NCI-H526 (cell line): ENCODE measurements around the gene ICE2.

ENCODE experiments used
- DNase-seq, 2 experiments: peaks; one replicate each; lab custom pipeline; 2025; lab: John Stamatoyannopoulos, UW

The ICE2 gene

GRCh38 chr15:60390231-60390630, 88.7 kb downstream of the ICE2 start:
- no peak for DNase-seq

DNA sequence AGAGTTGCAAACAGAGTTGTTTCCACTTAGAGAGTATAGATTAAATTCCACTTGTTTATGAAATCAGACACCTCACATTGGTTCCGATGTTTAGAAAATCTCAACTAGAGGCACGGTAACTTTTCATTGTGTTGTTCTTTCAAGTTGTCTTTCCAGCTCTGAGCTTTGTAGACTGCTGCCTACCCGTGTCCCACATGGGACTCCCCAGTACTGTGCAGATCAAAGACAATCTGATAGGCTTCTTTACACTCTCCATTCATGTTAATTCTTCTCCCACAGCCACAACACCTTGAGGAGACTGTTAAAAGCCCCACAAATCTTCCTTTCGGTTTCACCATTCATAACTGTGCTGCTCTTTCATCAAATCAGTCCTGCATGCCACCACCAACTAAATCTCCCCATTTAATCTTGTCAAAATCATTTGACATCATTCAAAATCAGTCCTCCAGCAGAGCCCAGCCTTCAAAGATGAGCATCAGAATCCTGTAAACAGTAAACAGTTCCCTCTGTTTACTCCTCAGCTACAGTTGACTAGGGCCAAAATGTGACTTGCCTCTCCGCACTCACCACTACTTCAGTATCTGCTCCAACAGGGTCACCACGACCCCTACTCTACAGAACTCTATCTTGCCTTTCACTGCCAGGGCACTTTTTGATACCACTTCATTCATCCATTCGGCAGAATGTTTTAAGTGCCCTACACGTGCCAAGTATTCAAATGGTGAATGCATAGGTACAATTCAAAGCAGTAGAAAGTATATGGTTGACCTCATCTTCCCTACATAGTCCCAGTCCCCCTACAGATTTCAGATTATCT, 89.5 kb downstream of the ICE2 start:
- DNase-seq: no peak

GRCh38 chr15:60387321-60387720, 91.6 kb downstream of the ICE2 start:
- no peak for DNase-seq

DNA sequence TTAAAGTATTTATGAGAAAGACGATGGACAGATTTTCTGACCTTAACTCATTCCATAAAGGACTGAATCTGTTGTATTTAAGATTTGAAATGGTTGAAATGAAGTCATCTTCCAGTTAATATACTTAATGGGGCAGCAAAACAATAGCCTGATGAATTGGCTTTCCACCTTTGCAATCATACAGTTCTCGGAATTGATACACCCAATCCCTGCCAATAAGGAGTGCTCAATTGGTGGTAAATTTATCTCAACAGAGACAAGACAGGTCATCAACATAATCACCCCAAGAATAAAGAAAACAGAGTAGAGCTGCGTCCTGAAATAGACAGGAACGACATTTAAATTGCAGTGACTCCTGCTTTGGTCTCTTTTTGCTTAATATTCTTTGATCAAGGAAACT, 92.3 kb downstream of the ICE2 start:
- no peak for DNase-seq

- DNase-seq: peak in 1 of 2 experiments; percentile 20
These were observed 93.1 kb downstream of the ICE2 start for GRCh38 chr15:60385620-60386552.

- DNase-seq: no peak
These were observed 94.3 kb downstream of the ICE2 start for GRCh38 chr15:60384526-60385126.

DNA sequence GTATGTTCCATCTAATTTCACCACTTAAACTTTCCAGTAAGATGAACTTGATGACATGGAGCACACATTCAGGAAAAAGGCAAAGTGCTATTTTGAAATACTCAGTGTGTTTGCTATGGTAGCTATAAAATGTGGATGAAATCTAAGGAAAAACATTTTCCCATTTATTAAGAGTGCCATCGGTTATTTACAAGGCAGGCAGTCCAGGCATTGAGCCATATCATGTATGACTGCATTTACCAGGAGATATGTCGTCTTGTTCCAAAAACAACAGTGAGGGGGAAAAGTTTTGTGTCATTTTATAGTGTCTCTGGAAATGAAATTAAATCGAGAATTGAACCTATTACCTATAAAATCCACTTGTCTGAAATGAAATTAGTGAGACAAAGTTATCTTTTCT, 94.9 kb downstream of the ICE2 start:
- no peak for DNase-seq

GRCh38 chr15:60382773-60383674, 95.9 kb downstream of the ICE2 start:
- DNase-seq: no peak

GRCh38 chr15:60381148-60381788, 97.7 kb downstream of the ICE2 start:
- DNase-seq: no peak

DNA sequence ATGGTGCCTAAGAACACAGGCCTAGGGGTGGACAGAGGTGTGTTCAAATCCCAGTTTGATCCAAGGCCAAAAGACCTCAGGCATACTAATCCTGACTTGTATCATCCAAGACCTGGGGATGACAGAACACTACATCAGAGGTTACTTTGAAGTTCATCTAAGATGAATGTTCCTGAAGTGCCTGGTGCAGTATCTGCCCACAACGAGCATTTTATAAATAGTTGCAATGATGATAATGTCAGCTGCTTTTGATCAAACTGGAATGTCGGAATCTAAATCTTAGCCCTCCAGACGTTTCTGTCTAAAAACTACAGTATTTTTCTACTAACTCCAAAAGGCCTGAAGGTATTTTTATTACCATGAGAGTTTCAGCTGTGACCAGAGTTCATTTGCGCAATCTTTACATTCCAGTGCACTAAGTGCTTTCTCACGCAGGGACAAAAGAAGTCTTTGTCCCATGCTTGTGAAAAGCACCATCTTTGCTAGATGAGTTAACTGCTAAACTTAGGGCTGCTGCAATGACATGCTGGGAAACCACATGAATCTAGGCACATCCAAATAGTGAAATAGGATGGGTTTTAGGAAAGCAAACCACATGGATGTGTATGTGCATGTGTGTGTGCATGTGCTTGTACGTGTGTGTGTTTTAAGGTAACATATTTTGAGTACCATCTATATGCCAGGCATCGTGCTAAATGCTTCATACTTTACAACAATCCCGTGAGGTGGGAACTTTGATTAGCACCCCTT, 99.2 kb downstream of the ICE2 start:
- DNase-seq: no peak

DNA sequence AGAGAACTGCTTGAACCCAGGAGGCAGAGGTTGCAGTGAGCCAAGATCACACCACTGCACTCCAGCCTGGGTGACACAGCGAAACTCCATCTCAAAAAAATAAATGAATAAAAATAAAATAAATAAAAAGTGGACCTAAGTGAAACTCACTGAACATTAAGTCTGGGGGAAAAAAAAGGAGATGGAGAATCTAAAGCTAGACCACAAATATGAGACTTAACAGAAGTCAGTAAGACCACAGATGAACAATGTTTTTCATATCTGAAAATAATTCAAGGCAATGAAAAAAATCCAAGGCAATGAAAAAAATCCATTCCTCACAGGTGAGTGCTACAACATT, 99.8 kb downstream of the ICE2 start:
- DNase-seq: no peak

- DNase-seq: no peak
These were observed 102.3 kb downstream of the ICE2 start for GRCh38 chr15:60376677-60377095.

DNA sequence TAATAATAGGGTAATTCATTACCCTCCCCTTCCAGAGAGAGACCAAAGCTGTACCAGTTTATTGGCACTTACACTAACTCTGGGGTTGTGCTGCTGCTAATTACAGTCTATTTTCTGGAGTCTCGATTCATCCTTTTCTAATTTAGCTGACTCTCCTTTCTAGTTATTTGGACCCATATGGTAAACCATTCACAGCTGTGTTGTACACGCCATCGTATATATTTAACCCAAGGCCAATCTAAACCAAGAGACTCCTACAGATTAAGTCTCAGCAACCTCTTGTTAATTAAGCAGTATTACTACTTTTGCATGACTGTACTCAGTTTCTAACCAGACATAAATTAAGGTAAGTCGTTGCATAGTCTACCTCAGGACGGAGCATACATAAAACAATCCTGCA, 103.6 kb downstream of the ICE2 start:
- no peak for DNase-seq

DNA sequence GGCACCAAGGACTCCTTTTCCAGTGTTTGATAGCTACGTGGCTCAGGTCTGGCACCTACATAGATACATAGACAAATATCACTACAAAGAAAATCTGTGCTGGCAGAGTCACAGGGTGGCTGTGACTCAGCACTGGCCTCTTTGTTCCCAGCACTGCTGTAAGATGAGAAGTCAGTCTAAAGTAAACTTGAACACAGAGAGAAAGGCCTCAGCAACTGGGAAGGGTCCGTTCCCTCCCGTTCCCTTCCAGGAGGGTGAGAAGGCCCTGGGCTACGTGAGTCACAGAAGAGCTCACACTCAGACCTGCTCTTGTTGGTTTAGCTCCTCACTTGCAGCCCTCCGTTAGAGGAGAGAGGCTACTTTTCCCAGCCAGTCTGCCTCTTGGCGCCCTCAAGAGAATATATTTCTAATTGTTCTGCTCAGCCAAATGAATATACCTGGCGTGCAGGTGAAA, 104.3 kb downstream of the ICE2 start:
- DNase-seq: no peak

DNA sequence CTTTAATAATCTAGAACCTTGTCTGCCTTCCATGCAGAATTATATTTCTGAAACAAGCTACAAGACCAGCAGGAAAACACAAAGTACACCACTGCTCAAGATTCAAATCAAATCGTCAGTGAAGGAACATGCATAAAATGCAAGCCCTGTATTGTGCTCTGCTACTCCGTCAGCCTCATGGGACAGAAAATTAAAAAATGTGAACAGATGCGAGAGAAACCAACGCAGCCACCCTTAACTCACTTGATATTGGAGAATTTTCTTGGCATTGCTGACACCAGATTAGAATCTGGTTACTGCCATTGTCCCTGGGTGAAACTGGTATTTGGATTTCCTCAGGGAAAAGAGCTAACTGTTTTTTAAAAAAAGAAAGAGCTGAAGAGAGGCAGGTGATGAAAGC, 104.7 kb downstream of the ICE2 start:
- DNase-seq: no peak

- DNase-seq: no peak
These were observed 105.2 kb downstream of the ICE2 start for GRCh38 chr15:60373745-60374144.

DNA sequence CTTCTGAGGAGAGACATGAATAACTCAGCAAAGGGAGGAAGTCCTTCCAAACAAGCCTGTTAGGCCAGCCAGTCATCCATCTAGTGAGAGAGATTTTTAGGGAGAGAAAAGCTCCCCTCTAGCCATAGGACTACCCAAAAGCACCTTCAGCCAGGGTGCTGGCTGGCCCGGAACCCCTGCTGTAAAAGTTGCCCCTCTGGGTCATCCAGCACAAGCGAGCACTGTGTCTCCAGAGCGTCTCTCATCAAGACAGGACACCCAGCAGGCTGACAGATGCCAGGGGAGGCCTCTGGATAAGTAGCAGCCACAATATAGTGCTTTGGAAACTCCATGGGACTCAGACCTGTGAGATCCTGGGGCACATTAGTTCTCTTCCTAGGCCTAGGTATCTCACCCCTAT, 105.6 kb downstream of the ICE2 start:
- DNase-seq: no peak

GRCh38 chr15:60372756-60373155, 106.2 kb downstream of the ICE2 start:
- DNase-seq: no peak

DNA sequence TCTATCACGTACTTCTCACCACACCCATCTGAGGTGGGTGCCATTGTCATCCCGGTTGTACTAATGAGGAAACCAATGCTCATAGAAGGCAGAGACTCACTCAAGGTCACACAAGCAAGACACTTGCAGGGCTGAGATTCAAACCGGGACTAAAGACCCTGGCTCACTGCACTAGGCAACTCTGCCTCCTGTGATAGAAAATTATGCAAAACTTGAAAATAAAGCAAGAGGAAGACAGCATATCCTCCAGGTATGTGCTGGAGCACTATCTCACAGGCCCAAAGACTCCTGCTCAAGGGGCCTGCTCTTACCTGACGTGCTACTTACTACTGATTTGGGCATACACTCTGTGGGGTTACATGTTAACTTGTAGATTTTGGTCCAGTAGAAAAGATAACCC, 106.7 kb downstream of the ICE2 start:
- no peak for DNase-seq
